Peyer's patch (tissue), 4 donors: ENCODE measurements around the gene RASGRP3.

ENCODE experiments used
- POLR2A ChIP-seq, 2 donors: fragments of 450-650 bp; IDR thresholded peaks; one replicate each; pipeline ENCODE4 v1.5.1; 2017; ENCODE audit warnings: antibody characterized with exemption in 2 of 2, mild to moderate bottlenecking in 2 of 2, moderate library complexity in 2 of 2
- TF ChIP-seq, protein P1 (sequence below), 6 experiments: fragments of 450-650 bp in 4 of 6; fragments of 200-600 bp in 2 of 6; sonication (generic) in 1 of 6; IDR thresholded peaks; one replicate each; pipeline ENCODE4 v1.5.1; 2017 to 2019; ENCODE audit warnings: antibody characterized with exemption in 6 of 6, mild to moderate bottlenecking in 3 of 6, moderate library complexity in 1 of 6

DNA sequence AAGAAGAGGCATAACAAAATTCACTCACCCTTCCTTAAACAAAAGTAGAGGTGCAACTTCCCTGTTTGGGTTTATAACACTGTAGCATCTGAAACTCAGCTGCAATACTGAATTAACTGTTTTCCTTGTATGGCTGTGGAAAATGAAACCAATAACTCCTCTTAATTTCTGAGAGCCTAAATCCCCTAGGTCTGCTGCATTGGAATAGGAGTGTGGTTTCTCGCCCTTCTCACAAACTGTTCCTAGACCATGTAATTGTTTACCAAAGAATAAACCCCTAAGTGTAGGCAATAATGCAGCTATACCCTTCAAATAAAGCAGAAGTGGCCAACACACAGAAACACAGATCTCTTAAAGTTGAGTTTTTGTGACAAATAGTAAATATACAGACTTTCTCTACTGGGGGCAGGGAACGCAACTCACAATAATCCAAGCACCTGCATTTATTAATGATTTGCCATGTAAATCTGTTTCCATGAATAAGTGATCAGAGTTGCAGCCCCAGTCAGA, 52.0 kb downstream of the RASGRP3 start:
- TF ChIP-seq, protein P1, sequence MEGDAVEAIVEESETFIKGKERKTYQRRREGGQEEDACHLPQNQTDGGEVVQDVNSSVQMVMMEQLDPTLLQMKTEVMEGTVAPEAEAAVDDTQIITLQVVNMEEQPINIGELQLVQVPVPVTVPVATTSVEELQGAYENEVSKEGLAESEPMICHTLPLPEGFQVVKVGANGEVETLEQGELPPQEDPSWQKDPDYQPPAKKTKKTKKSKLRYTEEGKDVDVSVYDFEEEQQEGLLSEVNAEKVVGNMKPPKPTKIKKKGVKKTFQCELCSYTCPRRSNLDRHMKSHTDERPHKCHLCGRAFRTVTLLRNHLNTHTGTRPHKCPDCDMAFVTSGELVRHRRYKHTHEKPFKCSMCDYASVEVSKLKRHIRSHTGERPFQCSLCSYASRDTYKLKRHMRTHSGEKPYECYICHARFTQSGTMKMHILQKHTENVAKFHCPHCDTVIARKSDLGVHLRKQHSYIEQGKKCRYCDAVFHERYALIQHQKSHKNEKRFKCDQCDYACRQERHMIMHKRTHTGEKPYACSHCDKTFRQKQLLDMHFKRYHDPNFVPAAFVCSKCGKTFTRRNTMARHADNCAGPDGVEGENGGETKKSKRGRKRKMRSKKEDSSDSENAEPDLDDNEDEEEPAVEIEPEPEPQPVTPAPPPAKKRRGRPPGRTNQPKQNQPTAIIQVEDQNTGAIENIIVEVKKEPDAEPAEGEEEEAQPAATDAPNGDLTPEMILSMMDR (IDR thresholded peaks at IDR 0.05): no peak
- TF ChIP-seq POLR2A (IDR thresholded peaks at IDR 0.05): no peak
